HEK293 (cell line): ENCODE results near the gene BAIAP2L2.

Experiments used
- CTCF ChIA-PET: fragments of 350-600 bp; formaldehyde crosslinking; extraction: SDS; loops from one replicate; lab custom pipeline; 2021; ENCODE audit warnings: antibody characterized with exemption; lab: Yijun Ruan, JAX
- POLR2A ChIA-PET: fragments of 300-600 bp; formaldehyde crosslinking; extraction: SDS; loops from one replicate; lab custom pipeline; 2020; ENCODE audit warnings: antibody characterized with exemption, inconsistent platforms; lab: Yijun Ruan, JAX
- H3K27ac ChIP-seq: fragments of 200-500 bp; sonication (Bioruptor generic); 2 replicates; pipeline ENCODE4 v1.5.1; 2014; ENCODE audit warnings: low read depth, low read length, control low read depth, inconsistent platforms; ENCODE audit errors: extremely low read depth
- H3K36me3 ChIP-seq, 2 experiments: fragments of 200-500 bp in 1 of 2; sonication (Bioruptor generic) in 1 of 2; 1 replicate in 1 of 2; 2 replicates in 1 of 2; pipeline ENCODE4 v1.5.1; 2014 to 2017; ENCODE audit warnings: inconsistent platforms in 2 of 2, low read length in 2 of 2; ENCODE audit not compliant: control insufficient read depth in 2 of 2, insufficient read depth in 1 of 2
- H3K4me1 ChIP-seq: fragments of 200-500 bp; sonication (Bioruptor generic); 2 replicates; pipeline ENCODE4 v1.5.1; 2014; ENCODE audit warnings: mild to moderate bottlenecking, low read length, inconsistent platforms; ENCODE audit not compliant: control insufficient read depth, insufficient read depth
- H3K4me3 ChIP-seq: 2 replicates; pipeline ENCODE4 v1.5.1; 2011; ENCODE audit warnings: low read depth, mild to moderate bottlenecking, control low read depth, low read length, moderate library complexity
- H3K9me3 ChIP-seq: fragments of 200-500 bp; sonication (Bioruptor generic); 2 replicates; pipeline ENCODE4 v1.5.1; 2014; ENCODE audit warnings: low read depth, low read length, inconsistent platforms; ENCODE audit not compliant: control insufficient read depth, insufficient read depth
- KLF1 ChIP-seq: fragments of 450-650 bp; formaldehyde crosslinking; IDR thresholded peaks from 2 replicates; pipeline ENCODE4 v1.5.1; 2016; ENCODE audit warnings: missing biosample characterization, missing genetic modification characterization
- SALL2 ChIP-seq: fragments of 450-650 bp; formaldehyde crosslinking; IDR thresholded peaks from 2 replicates; pipeline ENCODE4 v1.5.0; 2017; ENCODE audit warnings: missing biosample characterization, mild to moderate bottlenecking, missing genetic modification characterization, borderline replicate concordance
- SP3 ChIP-seq: fragments of 450-650 bp; formaldehyde crosslinking; IDR thresholded peaks from 2 replicates; pipeline ENCODE4 v1.5.1; 2016; ENCODE audit warnings: missing biosample characterization, missing genetic modification characterization
- YY2 ChIP-seq: fragments of 450-650 bp; formaldehyde crosslinking; IDR thresholded peaks from 2 replicates; pipeline ENCODE4 v1.5.1; 2016; ENCODE audit warnings: missing biosample characterization, missing genetic modification characterization
- ZBTB20 ChIP-seq: fragments of 450-650 bp; formaldehyde crosslinking; IDR thresholded peaks from 2 replicates; pipeline ENCODE4 v1.5.1; 2016; ENCODE audit warnings: missing biosample characterization, missing genetic modification characterization
- ZBTB7A ChIP-seq: fragments of 450-650 bp; formaldehyde crosslinking; IDR thresholded peaks from 2 replicates; pipeline ENCODE4 v1.5.1; 2016; ENCODE audit warnings: low read depth, missing biosample characterization, missing genetic modification characterization
- ZNF121 ChIP-seq: fragments of 450-650 bp; formaldehyde crosslinking; IDR thresholded peaks from 2 replicates; pipeline ENCODE4 v1.5.1; 2016; ENCODE audit warnings: missing biosample characterization, missing genetic modification characterization
- ZNF146 ChIP-seq: fragments of 450-650 bp; formaldehyde crosslinking; IDR thresholded peaks from 2 replicates; pipeline ENCODE4 v1.5.1; 2016; ENCODE audit warnings: missing biosample characterization, missing genetic modification characterization
- ZNF16 ChIP-seq: fragments of 450-650 bp; formaldehyde crosslinking; IDR thresholded peaks from 2 replicates; pipeline ENCODE4 v1.5.1; 2016; ENCODE audit warnings: low read depth, missing biosample characterization, missing genetic modification characterization
- ZNF169 ChIP-seq: fragments of 450-650 bp; formaldehyde crosslinking; IDR thresholded peaks from 2 replicates; pipeline ENCODE4 v1.5.1; 2016; ENCODE audit warnings: missing biosample characterization, missing genetic modification characterization
- ZNF211 ChIP-seq: fragments of 450-650 bp; formaldehyde crosslinking; IDR thresholded peaks from 2 replicates; pipeline ENCODE4 v1.5.1; 2016; ENCODE audit warnings: low read depth, missing biosample characterization, missing genetic modification characterization
- ZNF23 ChIP-seq: fragments of 450-650 bp; formaldehyde crosslinking; IDR thresholded peaks from 2 replicates; pipeline ENCODE4 v1.5.1; 2016; ENCODE audit warnings: missing biosample characterization, missing genetic modification characterization, borderline replicate concordance
- ZNF266 ChIP-seq: fragments of 450-650 bp; formaldehyde crosslinking; IDR thresholded peaks from 2 replicates; pipeline ENCODE4 v1.5.1; 2016; ENCODE audit warnings: missing biosample characterization, missing genetic modification characterization, low read depth
- ZNF514 ChIP-seq: fragments of 450-650 bp; formaldehyde crosslinking; IDR thresholded peaks from 2 replicates; pipeline ENCODE4 v1.5.1; 2016; ENCODE audit warnings: missing biosample characterization, missing genetic modification characterization
- ZNF658 ChIP-seq: fragments of 450-650 bp; formaldehyde crosslinking; IDR thresholded peaks from 2 replicates; pipeline ENCODE4; 2016; ENCODE audit warnings: missing biosample characterization, missing genetic modification characterization
- ZNF776 ChIP-seq: fragments of 450-650 bp; formaldehyde crosslinking; IDR thresholded peaks from 2 replicates; pipeline ENCODE4 v1.5.0; 2017; ENCODE audit warnings: missing biosample characterization, missing genetic modification characterization, borderline replicate concordance
- ZNF777 ChIP-seq: fragments of 450-650 bp; formaldehyde crosslinking; IDR thresholded peaks from 2 replicates; pipeline ENCODE4 v1.5.1; 2017; ENCODE audit warnings: missing biosample characterization, missing genetic modification characterization, borderline replicate concordance
- TF ChIP-seq, protein P1 (sequence below): fragments of 450-650 bp; formaldehyde crosslinking; IDR thresholded peaks from 2 replicates; pipeline ENCODE4 v1.5.1; 2016; ENCODE audit warnings: missing biosample characterization, missing genetic modification characterization
- TF ChIP-seq, protein P2 (sequence below): fragments of 450-650 bp; formaldehyde crosslinking; IDR thresholded peaks from 2 replicates; pipeline ENCODE4 v1.5.1; 2017; ENCODE audit warnings: missing biosample characterization, missing genetic modification characterization
- TF ChIP-seq, protein P3 (sequence below): fragments of 450-650 bp; formaldehyde crosslinking; IDR thresholded peaks from 2 replicates; pipeline ENCODE4 v1.5.1; 2016; ENCODE audit warnings: missing biosample characterization, missing genetic modification characterization
- TF ChIP-seq, protein P4 (sequence below): fragments of 450-650 bp; formaldehyde crosslinking; IDR thresholded peaks from 2 replicates; pipeline ENCODE4 v1.5.1; 2016; ENCODE audit warnings: missing biosample characterization, missing genetic modification characterization
- TF ChIP-seq, protein P5 (sequence below): fragments of 450-650 bp; formaldehyde crosslinking; IDR thresholded peaks from 2 replicates; pipeline ENCODE4 v1.5.1; 2016; ENCODE audit warnings: missing biosample characterization, missing genetic modification characterization

BAIAP2L2 gene

DNA sequence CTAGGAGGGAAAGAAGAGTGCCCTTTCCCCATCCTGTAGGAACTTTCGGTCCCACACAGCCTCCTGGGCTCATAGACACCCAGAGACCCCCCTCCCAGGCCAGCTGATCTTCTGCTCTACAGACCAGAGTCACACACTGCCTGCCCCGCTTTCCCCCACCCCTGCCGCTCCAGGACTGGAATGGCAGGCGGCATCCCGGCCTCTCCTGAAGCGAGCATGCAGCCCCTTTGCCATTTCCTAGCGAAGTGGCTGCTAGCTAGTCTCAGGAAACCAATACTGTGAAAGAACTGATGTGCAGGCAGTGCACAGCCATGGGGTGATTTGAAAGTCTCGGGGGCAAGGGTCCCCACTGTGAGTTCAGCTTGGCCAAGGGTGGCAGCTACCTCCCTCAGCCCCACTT is 44.9 kb downstream of the BAIAP2L2 start:
- ChIA-PET POLR2A (interaction anchor here (0.5 kb wide), 1 partner anchor 390 kb away, joined by 3 read pairs; no protein-coding TSS in a partner anchor), CTCF (interaction anchor here (0.5 to 1.5 kb wide), 6 partner anchors 13 to 509 kb away, joined by 3 to 6 read pairs (median 4); no protein-coding TSS in a partner anchor)
- TF ChIP-seq ZNF777 (tag by site-specific recombination) (no peak), ZNF146 (tag by site-specific recombination) (no peak), ZBTB7A (no peak)
- Histone ChIP-seq H3K27ac (no peak overlapping the region), H3K9me3 (no peaks in the 10 kb centered on the region), H3K36me3 (peaks cover 38 to 86% of the 10 kb centered on the region in 2 experiments), H3K4me1 (no peaks in the 10 kb centered on the region), H3K4me3 (no peak overlapping the region)

DNA sequence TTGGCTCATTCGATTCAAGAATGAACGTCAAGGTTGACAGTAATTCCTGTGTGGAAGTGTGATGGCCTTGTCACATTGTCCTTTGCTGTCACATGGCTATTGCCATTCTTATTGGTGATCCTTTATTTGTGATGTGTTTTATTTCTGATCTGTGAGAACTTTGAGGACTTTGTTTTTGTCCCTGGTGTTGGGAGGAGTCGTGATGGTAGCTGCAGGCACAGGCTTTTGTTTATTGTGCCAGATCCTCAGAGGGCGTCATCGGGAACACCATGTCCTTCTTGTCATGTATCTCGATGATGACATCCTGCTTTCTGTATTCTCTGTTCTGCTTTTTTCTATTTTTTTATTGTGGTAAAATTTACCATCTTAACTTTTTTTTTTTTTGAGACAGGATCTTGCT is 47.7 kb downstream of the BAIAP2L2 start:
- ChIA-PET POLR2A (no interaction called here), CTCF (interaction anchor here (0.6 to 1.2 kb wide), 2 partner anchors 10 to 39 kb away, joined by 3 to 6 read pairs; no protein-coding TSS in a partner anchor)
- Histone ChIP-seq H3K4me1 (peaks cover 4% of the 10 kb centered on the region), H3K9me3 (no peaks in the 10 kb centered on the region), H3K27ac (no peak overlapping the region), H3K36me3 (peaks cover 54 to 81% of the 10 kb centered on the region in 2 experiments), H3K4me3 (no peak overlapping the region)
- TF ChIP-seq, protein P1, sequence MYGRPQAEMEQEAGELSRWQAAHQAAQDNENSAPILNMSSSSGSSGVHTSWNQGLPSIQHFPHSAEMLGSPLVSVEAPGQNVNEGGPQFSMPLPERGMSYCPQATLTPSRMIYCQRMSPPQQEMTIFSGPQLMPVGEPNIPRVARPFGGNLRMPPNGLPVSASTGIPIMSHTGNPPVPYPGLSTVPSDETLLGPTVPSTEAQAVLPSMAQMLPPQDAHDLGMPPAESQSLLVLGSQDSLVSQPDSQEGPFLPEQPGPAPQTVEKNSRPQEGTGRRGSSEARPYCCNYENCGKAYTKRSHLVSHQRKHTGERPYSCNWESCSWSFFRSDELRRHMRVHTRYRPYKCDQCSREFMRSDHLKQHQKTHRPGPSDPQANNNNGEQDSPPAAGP (tag by site-specific recombination) = no peak
- TF ChIP-seq, protein P2, sequence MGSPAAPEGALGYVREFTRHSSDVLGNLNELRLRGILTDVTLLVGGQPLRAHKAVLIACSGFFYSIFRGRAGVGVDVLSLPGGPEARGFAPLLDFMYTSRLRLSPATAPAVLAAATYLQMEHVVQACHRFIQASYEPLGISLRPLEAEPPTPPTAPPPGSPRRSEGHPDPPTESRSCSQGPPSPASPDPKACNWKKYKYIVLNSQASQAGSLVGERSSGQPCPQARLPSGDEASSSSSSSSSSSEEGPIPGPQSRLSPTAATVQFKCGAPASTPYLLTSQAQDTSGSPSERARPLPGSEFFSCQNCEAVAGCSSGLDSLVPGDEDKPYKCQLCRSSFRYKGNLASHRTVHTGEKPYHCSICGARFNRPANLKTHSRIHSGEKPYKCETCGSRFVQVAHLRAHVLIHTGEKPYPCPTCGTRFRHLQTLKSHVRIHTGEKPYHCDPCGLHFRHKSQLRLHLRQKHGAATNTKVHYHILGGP (tag by site-specific recombination) = no peak
- TF ChIP-seq ZNF776 (tag by site-specific recombination) = no peak
- TF ChIP-seq ZNF266 (tag by site-specific recombination) = no peak
- TF ChIP-seq ZBTB20 (tag by site-specific recombination) = no peak

DNA sequence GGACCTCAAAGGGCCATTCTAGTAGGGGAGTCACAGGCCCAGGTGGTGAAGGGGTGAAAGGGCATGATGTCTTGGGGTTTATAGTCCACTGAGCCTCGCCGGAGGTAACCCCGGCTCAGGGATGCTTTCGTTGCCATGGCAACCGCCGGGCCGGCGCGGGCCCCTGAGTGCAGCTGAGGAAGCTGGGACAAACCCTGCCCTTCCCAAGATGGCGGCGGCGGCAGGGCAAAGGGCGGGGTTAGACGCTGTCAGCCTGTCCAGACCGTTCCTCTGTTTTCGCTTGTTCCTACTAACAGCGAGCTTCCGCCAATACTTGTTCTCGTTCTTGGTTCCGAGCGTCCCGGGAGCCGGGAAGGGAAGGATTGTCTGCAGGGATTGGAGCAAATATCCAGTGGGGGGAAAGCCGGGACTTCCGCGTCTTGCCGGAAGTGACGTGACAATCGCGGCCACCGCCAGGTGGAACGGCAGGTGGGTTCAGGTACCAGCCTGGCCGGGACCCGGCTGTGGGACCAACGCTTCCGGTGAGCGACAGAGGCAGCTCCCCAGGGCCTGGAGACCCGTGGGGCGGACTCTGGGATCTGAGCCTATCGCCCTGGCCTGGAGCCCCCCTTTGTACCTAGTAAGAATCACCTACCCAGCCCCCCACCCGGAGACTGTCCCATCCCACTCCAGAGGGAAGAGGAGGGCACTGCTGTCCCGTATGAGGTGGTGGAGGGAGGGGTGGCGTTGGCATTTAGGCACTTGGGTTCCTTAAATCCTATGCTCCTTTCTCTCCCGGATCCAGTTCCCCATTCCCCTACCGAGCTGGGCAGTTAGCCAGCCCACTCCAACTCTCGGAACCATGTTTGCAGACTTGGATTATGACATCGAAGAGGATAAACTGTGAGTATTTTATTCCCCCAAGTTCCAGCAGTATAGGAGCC is 53.3 kb downstream of the BAIAP2L2 start, which contains the start of gene PICK1:
Gene PICK1, plus strand, starts transcription at position 436 of the 923 bp plus-strand sequence. Its CDS starts 406 bp downstream, at position 842.
- H3K36me3 ChIP-seq = peaks cover 27 to 33% of the 10 kb centered on the region in 2 experiments
- peaks cover 5% of the 10 kb centered on the region for H3K4me1 ChIP-seq
- POLR2A ChIA-PET = interaction anchor here (0.5 to 1.1 kb wide), 7 partner anchors 11 to 624 kb away, joined by 3 to 4 read pairs (median 3); partner anchors contain the start of genes DMC1 and TOMM22
- no peaks in the 10 kb centered on the region for H3K9me3 ChIP-seq
- H3K4me3 ChIP-seq = peak within 1 kb of the TSS; percentile 57
- CTCF ChIA-PET = interaction anchor here (0.6 to 1.9 kb wide), 6 partner anchors 12 to 1286 kb away, joined by 3 to 11 read pairs (median 4); no protein-coding TSS in a partner anchor
- H3K27ac ChIP-seq = peak within 1 kb of the TSS; percentile 85
- TF ChIP-seq ZNF121 (tag by site-specific recombination) (no peak), ZNF16 (no peak), KLF1 (tag by site-specific recombination) (no peak), ZNF658 (tag by site-specific recombination) (no peak), SALL2 (tag by site-specific recombination) (no peak), ZNF23 (tag by site-specific recombination) (no peak), YY2 (tag by site-specific recombination) (peak; percentile 77; the same call in 1 of the 2 replicates), ZNF514 (tag by site-specific recombination) (no peak), ZNF169 (tag by site-specific recombination) (no peak), SP3 (peak; percentile 88), ZNF211 (no peak)
- TF ChIP-seq, protein P3, sequence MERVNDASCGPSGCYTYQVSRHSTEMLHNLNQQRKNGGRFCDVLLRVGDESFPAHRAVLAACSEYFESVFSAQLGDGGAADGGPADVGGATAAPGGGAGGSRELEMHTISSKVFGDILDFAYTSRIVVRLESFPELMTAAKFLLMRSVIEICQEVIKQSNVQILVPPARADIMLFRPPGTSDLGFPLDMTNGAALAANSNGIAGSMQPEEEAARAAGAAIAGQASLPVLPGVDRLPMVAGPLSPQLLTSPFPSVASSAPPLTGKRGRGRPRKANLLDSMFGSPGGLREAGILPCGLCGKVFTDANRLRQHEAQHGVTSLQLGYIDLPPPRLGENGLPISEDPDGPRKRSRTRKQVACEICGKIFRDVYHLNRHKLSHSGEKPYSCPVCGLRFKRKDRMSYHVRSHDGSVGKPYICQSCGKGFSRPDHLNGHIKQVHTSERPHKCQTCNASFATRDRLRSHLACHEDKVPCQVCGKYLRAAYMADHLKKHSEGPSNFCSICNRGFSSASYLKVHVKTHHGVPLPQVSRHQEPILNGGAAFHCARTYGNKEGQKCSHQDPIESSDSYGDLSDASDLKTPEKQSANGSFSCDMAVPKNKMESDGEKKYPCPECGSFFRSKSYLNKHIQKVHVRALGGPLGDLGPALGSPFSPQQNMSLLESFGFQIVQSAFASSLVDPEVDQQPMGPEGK (tag by site-specific recombination) = peak; percentile 69
- TF ChIP-seq, protein P4, sequence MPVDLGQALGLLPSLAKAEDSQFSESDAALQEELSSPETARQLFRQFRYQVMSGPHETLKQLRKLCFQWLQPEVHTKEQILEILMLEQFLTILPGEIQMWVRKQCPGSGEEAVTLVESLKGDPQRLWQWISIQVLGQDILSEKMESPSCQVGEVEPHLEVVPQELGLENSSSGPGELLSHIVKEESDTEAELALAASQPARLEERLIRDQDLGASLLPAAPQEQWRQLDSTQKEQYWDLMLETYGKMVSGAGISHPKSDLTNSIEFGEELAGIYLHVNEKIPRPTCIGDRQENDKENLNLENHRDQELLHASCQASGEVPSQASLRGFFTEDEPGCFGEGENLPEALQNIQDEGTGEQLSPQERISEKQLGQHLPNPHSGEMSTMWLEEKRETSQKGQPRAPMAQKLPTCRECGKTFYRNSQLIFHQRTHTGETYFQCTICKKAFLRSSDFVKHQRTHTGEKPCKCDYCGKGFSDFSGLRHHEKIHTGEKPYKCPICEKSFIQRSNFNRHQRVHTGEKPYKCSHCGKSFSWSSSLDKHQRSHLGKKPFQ (tag by site-specific recombination) = no peak
- TF ChIP-seq, protein P5, sequence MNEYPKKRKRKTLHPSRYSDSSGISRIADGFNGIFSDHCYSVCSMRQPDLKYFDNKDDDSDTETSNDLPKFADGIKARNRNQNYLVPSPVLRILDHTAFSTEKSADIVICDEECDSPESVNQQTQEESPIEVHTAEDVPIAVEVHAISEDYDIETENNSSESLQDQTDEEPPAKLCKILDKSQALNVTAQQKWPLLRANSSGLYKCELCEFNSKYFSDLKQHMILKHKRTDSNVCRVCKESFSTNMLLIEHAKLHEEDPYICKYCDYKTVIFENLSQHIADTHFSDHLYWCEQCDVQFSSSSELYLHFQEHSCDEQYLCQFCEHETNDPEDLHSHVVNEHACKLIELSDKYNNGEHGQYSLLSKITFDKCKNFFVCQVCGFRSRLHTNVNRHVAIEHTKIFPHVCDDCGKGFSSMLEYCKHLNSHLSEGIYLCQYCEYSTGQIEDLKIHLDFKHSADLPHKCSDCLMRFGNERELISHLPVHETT (tag by site-specific recombination) = peak; percentile 69; the same call in 1 of the 2 replicates
